Activated naive CD4-positive, alpha-beta T cell treated with anti-CD3 and anti-CD28 coated beads, Interleukin-2, amount 50 U/mL, for 24 hours (primary cell): ENCODE measurements around the gene DAZAP1.
"Not testable (repeated sequence)": the region's sequence is repeated elsewhere in the genome, so short reads cannot be mapped to it uniquely, and the experiment has no call there.

Source experiments
- H3K27ac Mint-ChIP-seq: one replicate; pipeline ENCODE4 v1.8.0; 2021; ENCODE audit warnings: mild to moderate bottlenecking, mixed read lengths
- H3K27me3 Mint-ChIP-seq: one replicate; pipeline ENCODE4 v1.8.0; 2021; ENCODE audit warnings: mixed read lengths
- H3K36me3 Mint-ChIP-seq: one replicate; pipeline ENCODE4 v1.8.0; 2021; ENCODE audit warnings: mixed read lengths
- H3K4me1 Mint-ChIP-seq: one replicate; pipeline ENCODE4 v1.8.0; 2021; ENCODE audit warnings: mixed read lengths
- H3K4me3 Mint-ChIP-seq: one replicate; pipeline ENCODE4 v1.8.0; 2021; ENCODE audit warnings: mild to moderate bottlenecking, mixed read lengths
- H3K9me3 Mint-ChIP-seq: one replicate; pipeline ENCODE4 v1.8.0; 2021; ENCODE audit warnings: mixed read lengths

DAZAP1 gene

DNA sequence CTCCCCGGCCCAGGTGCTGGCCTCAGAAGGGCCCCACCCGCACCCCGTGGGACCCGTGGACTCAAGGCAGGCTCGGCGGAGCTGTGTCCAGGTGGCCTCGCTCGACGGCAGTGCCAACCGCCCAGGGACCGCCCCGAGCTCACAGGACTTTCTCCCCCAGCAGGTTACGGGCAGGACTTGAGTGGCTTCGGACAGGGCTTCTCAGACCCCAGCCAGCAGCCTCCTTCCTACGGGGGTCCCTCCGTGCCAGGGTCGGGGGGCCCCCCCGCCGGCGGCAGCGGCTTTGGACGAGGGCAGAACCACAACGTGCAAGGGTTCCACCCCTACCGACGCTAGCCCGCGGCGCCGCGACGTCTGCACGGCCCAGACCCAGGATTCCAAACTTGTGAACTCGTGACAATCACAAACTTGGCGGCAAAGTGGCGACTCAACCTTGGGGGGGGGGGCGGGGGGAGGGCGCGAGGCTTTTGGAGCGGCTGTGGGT is 27.2 kb downstream of the DAZAP1 start:
- Mint-ChIP-seq H3K27ac (no peak overlapping the region), H3K9me3 (no peaks in the 10 kb centered on the region), H3K4me3 (no peak overlapping the region), H3K36me3 (peaks cover 5% of the 10 kb centered on the region), H3K27me3 (no peaks in the 10 kb centered on the region), H3K4me1 (peaks cover 7% of the 10 kb centered on the region)

DNA sequence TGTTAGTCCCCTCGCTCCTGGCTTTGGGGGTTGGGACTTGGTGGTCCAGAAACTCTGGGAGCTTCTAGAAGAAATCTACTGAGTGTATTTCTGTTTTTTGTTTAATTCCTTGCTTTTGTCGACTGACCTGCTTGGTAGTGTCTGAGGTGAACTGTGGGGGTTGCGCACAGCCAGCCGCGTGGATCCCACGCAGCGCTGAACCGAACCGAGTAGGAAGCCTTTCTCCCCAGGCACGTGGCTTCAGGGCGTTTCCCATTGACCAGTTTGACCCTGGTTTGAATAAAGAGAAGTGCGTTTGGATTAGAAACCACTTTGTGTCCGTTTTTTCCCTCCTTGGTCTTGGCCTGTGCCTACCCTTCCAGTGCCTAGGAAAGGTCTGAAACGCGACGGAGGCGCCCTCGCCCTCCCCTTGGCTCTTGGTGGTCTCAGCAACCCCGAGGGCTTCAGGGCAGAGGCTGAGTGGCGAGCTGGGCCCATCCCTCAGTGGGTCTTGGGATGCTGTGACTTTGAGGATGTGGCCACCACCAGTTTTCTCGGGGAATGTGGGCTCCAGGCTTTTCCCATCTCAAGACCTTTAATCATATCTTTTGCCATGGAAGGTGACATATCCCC is 28.1 kb downstream of the DAZAP1 start:
- Mint-ChIP-seq H3K4me1 (peaks cover 11% of the 10 kb centered on the region), H3K36me3 (peaks cover 8% of the 10 kb centered on the region)

DNA sequence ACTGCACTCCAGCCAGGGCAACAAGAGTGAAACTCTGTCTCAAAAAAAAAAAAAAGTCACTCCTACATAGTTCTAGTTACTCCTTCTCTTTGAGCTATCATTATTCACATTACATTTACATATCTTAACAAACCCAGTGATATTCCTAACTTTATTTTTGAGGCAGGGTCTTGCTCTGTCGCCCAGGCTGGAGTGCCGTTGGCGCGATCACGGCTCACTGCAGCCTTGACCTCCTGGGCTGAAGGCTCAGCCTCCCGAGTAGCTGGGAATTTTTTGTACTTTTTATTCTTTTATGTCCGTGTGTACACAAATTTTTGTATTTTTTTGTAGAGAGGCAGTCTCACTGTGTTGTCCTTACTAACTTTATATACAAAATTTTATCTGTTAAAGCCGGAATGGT is 30.2 kb downstream of the DAZAP1 start:
- Mint-ChIP-seq H3K27me3 (no peaks in the 10 kb centered on the region), H3K4me1 (peaks cover 17% of the 10 kb centered on the region), H3K4me3 (peak overlapping the region; percentile 1), H3K9me3 (no peaks in the 10 kb centered on the region), H3K36me3 (peaks cover 17% of the 10 kb centered on the region), H3K27ac (no peak overlapping the region)

More for the DNA sequence above, 28.1 kb downstream of the DAZAP1 start:
- no peaks in the 10 kb centered on the region for H3K27me3 Mint-ChIP-seq
- no peaks in the 10 kb centered on the region for H3K9me3 Mint-ChIP-seq
- no peak overlapping the region for H3K4me3 Mint-ChIP-seq
- H3K27ac Mint-ChIP-seq, result no peak overlapping the region

DNA sequence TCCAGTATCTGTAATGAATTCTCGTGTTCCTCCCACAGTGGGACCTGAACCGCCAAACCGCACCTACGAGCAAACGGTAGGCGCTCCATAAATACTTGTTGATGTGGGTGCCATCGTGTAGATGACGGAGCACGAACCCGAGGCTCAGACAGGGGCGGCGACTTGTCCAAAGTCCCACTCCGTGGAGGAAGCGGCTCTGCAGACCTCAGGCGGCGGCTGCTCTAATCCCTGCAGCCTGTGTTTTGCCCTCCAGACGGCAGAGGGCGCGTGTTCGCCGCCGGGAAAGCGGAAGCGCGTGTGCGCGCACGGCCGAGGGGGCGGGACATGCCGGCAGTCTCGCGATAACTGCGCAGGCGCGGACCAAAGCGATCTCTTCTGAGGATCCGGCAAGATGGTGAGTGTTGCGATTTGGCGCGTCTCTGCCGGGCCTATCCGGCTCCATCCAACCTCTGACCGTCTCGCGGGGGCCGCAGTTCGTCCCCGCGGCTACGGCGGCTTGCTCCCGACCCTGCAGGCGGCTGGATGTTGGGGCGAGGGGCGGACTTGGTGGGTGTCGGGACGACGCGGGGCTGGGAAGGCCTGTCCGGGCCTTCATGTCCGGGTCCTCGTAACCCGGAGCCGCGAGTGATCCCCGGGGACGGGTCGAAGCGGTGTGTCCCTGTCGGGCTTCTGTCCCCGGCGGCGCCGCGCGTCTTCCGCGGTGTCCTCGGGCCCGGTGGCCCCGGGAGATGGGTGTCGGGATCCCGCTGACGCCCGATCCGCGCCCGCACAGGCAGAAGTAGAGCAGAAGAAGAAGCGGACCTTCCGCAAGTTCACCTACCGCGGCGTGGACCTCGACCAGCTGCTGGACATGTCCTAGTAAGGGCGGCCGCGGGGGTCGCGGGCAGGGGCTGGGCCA is 30.9 kb downstream of the DAZAP1 start, which contains the start of gene RPS15:
Gene RPS15 (plus strand): TSS at position 362 of the 898 bp plus-strand sequence. CDS start 30 bp downstream, at position 392.
- Mint-ChIP-seq H3K36me3 (peaks cover 17% of the 10 kb centered on the region), H3K27ac (peak within 1 kb of the TSS; percentile 100), H3K27me3 (no peaks in the 10 kb centered on the region), H3K4me3 (peak within 1 kb of the TSS; percentile 97), H3K9me3 (no peaks in the 10 kb centered on the region), H3K4me1 (peaks cover 17% of the 10 kb centered on the region)

DNA sequence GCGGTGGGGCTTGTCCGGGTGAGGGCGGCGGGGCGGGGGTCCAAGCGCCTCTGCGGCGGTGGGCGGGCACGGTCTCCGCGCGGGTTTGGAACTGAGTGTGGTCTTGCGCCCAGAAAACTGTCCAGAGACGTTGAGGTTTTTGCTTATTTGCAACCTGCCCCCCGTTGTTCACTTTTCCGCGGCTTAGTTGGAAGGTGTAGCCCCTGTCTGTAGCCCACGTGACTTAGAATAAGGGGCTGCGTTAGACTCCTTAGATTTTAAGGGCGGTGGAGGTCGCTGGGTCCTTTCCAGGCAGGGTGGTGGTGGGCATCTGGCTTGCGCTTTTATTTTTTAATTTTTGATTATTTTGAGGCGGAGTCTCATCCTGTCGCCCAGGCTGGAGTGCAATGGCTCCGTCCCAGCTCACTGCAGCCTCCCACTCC is 31.6 kb downstream of the DAZAP1 start:
- Mint-ChIP-seq H3K9me3 (no peaks in the 10 kb centered on the region), H3K27me3 (no peaks in the 10 kb centered on the region), H3K4me1 (peaks cover 17% of the 10 kb centered on the region), H3K27ac (peak overlapping the region; percentile 87), H3K4me3 (peak overlapping the region; percentile 97), H3K36me3 (peaks cover 17% of the 10 kb centered on the region)

DNA sequence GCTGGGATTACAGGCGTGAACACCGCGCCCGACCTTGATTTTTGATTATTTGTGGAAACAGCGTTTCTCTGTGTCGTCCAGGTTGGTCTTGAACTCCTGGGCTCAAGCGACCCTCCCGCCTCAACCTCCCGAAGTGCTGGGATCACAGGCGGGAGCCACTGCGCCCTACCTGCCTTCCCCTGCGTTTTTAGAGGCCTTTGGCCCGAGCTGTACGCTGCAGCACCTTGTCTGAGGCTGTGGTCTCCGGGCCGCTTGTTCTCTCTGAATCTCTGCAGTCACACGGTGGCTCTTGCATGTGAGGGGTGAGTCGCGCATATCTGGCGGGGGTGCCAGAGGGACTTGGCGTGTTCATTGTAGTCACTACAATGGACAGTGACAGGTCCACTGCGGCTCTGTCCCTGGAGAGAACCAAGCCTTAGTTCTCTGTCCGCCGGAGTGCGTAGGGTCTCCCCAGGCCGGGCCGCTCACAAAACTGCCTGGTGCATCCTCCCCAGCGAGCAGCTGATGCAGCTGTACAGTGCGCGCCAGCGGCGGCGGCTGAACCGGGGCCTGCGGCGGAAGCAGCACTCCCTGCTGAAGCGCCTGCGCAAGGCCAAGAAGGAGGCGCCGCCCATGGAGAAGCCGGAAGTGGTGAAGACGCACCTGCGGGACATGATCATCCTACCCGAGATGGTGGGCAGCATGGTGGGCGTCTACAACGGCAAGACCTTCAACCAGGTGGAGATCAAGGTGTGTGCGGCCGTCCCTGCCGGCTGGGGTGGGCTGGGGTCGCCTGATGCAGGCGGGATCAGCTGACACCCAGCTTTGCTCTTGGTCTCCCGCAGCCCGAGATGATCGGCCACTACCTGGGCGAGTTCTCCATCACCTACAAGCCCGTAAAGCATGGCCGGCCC is 32.4 kb downstream of the DAZAP1 start:
- Mint-ChIP-seq H3K4me1 (peaks cover 17% of the 10 kb centered on the region), H3K4me3 (peak overlapping the region; percentile 97), H3K36me3 (peaks cover 17% of the 10 kb centered on the region), H3K27ac (peak overlapping the region; percentile 87)
- not testable (repeated sequence) for H3K27me3 Mint-ChIP-seq, H3K9me3 Mint-ChIP-seq

DNA sequence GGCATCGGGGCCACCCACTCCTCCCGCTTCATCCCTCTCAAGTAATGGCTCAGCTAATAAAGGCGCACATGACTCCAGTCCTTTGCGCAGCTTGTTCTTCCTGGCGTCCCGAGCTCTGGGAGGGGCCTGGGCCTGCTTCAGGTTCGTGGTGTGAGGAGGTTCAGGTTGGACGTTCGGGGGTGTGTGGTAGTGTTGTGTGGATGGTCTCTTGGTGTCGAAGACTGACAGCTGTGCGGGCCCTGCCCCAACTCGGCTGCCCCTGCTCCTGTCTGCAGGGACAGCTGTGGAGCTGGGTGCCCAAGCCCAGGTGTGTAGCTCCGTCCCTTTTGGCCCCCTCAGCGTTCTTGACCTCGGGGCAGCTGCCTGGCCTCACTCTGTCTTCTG is 33.0 kb downstream of the DAZAP1 start:
- Mint-ChIP-seq H3K4me1 (peaks cover 17% of the 10 kb centered on the region), H3K9me3 (no peaks in the 10 kb centered on the region), H3K27me3 (no peaks in the 10 kb centered on the region), H3K27ac (peak overlapping the region; percentile 59), H3K36me3 (peaks cover 17% of the 10 kb centered on the region), H3K4me3 (peak overlapping the region; percentile 97)

DNA sequence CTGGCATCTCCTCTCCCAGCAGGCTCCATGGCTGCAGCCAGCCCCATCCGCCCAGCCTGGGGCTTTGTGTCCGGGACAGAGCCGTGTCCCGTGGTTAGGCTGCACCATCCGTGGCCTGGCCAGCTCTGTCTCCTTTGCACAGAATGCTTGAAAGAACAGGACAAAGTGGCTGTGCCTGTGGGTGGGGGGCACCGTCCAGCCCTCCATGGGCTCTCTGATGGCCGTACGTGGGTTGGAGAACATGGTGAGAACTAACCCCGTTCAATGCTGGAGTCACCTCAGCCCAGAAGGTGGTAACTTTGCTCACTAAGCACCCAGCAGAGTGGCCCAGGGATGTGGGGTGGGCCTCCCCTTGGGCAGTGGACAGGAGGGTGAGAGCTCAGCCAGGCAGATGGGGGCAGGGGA is 33.6 kb downstream of the DAZAP1 start:
- Mint-ChIP-seq H3K36me3 (peaks cover 17% of the 10 kb centered on the region), H3K9me3 (no peaks in the 10 kb centered on the region), H3K27ac (peak overlapping the region; percentile 79), H3K4me1 (peaks cover 17% of the 10 kb centered on the region), H3K4me3 (peak overlapping the region; percentile 97), H3K27me3 (no peaks in the 10 kb centered on the region)

DNA sequence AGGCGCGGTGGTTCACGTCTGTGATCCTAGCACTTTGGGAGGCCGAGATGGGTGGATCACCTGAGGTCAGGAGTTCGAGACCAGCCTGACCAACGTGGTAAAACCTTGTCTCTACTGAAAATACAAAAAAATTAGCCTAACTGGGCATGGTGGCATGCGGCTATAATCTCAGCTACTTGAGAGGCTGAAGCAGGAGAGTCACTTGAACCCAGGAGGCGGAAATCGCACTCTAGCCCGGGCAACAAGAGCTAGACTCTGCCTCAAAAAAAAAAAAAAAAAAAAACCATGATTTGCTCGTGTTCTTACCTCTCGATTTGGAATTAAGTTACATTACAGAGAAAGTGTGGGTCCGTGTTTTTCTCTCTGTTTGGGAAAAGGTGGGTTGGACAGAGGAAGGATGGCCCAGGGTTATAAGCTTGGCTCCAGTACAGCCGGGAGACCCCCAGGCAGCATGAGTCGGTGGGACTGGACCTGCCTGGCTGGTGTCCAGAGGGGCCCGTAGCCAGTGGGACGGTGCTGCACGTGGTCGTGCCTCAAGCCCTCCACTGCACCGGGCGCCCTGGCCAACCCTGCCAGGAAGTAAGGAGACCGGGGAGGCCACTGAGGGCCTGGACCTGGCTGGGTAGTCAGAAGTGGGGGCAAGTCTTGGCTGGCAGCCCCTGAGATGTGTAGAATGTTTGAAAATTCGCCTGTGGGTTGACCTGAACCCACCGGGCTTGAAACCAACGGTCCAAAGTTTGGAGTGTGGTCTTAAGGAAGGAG is 34.5 kb downstream of the DAZAP1 start:
- H3K4me1 Mint-ChIP-seq, result peaks cover 17% of the 10 kb centered on the region
- H3K27ac Mint-ChIP-seq, result peak overlapping the region; percentile 79
- no peaks in the 10 kb centered on the region for H3K9me3 Mint-ChIP-seq
- peak overlapping the region; percentile 97 for H3K4me3 Mint-ChIP-seq
- H3K36me3 Mint-ChIP-seq, result peaks cover 17% of the 10 kb centered on the region
- no peaks in the 10 kb centered on the region for H3K27me3 Mint-ChIP-seq

DNA sequence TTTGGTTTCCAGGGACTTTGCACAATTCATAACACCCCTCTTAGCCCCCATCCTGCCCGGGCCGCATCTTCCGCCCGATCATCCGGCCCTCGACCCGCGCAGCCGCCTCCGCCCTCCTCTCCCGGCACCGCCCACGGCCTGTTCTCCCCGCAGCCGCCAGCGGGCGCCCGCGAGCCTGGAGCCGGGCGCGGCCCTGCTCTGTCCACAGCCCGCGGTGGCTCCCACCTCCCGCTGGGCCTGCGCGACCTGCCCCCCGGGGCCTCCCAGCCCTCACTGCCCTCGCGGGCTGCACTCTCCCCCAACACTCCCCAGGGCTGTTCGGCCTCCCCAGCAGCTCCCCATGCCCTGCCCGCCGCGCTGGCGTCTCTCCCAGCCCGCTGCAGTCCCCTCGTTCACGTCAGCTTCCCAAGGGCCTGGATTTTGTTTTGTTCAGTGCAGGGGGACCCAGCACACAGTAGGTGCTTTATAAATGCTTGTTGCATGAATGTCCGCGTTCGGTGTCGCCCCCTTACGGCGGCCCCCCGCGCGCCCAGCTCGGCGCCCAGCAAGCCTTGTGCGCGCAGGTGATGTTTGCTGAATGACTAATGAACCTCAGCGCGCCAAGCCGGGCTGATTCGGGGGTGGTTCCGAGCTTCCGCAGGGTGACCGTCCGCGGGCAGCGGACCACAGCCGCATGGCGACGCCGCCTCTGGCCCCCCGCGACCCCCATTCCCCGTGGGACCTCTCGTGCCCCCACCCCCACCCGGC is 38.0 kb downstream of the DAZAP1 start:
- Mint-ChIP-seq H3K36me3 (peaks cover 11% of the 10 kb centered on the region), H3K4me1 (peaks cover 14% of the 10 kb centered on the region), H3K27me3 (peaks cover 20% of the 10 kb centered on the region), H3K27ac (peak overlapping the region; percentile 62), H3K4me3 (peak overlapping the region; percentile 67), H3K9me3 (no peaks in the 10 kb centered on the region)

DNA sequence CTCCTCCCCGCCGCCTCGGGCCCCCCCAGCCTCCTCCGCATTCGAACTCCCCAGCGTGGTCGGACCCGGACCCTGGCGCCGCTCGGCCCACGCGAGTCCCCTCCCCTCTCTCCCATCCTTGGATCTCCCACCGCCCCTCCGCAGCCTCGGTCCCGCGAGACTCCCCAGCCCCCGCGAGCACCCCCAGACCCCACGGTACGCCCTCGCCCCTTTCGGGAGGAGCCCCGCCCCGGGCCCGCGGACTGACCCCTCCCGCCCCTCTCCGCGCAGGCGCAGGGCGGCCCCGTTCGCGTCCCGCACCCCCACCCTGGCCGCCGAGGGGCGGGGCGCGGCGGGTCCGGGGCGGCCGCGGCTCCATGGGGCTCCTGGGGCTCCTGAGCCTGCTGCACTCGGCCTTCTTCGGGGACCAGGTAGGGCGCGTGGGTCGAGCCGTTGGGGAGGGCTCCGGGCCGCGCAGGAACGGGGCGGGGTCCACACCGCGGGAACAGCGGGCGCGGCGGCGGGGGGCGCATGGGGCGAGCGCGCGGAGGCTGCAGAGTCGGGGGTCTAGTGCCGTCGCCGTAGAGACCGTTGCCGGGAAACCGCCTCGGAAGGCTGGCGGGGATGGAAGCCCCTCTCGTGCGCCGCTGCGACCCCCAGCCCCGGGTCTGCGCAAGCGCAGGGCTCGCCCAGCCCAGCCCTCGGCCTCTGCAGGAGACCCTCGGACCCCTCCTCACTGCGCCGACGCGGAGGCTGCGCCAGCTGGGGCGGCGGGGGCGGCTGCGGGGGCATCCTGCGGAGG is 38.7 kb downstream of the DAZAP1 start:
- H3K27me3 Mint-ChIP-seq, result peaks cover 28% of the 10 kb centered on the region
- H3K36me3 Mint-ChIP-seq, result peaks cover 7% of the 10 kb centered on the region
- H3K4me3 Mint-ChIP-seq, result no peak overlapping the region
- H3K9me3 Mint-ChIP-seq, result no peaks in the 10 kb centered on the region
- peaks cover 12% of the 10 kb centered on the region for H3K4me1 Mint-ChIP-seq
- no peak overlapping the region for H3K27ac Mint-ChIP-seq

DNA sequence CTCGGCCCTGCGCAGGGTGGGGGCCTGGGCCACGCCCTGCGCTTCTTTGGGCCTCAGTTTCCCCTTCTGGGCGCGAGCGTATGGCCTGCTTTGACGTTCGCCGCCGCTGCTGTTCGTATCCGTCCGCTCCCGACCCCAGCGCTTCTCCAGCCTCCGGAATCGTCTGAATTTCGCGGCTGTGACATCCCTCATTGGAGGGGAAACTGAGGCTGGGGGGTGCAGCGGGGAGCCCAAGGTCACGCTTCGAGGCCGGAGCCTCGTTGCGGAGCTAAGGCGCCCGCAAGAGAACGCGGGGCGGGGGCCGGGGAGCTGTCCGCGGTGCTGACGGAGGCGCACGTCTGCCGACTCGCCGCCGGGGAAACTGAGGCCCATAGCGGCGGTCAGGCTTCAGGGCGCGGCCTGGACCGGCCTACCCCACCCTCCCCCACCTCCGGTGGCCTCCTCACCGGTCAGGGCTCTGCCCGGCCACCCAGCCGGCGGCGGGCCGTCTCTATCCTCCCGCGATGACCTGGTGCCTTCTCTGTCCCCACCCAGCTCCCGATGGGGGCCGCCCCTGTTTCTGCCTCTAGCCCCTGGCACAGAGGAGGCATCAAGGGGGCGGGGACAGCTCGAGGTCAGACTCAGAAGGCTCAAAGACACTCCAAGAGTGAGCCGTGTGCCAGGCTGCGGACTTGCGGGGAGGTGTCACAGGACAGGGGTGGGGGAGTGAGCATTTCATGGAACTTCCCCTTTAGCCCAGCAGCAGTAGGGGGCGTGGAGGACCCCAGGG is 39.5 kb downstream of the DAZAP1 start:
- peaks cover 3% of the 10 kb centered on the region for H3K36me3 Mint-ChIP-seq
- peaks cover 12% of the 10 kb centered on the region for H3K4me1 Mint-ChIP-seq
- H3K4me3 Mint-ChIP-seq, result no peak overlapping the region
- no peak overlapping the region for H3K27ac Mint-ChIP-seq
- no peaks in the 10 kb centered on the region for H3K9me3 Mint-ChIP-seq
- peaks cover 28% of the 10 kb centered on the region for H3K27me3 Mint-ChIP-seq

DNA sequence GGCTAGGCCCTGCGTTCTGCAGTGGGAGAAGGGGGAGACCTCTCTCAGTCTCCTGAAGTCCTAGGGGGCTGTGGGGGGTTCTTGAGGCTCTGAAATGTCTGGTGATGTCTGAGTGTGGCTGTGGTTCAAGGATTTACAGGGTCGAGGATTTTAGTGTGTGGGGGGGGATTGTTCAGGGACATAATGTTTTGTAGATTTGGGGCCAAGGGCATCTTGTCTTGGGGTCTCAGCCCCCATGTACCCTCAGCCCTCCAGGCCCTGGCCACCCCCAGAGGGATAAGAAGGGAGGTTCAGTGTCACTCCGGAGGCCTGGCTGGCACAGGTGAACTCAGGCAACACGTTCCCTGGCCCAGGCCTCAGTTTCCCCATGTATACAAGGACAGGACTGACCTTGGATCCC is 40.1 kb downstream of the DAZAP1 start:
- Mint-ChIP-seq H3K27ac (no peak overlapping the region), H3K4me3 (peak overlapping the region; percentile 33), H3K9me3 (no peaks in the 10 kb centered on the region), H3K4me1 (peaks cover 12% of the 10 kb centered on the region), H3K36me3 (peaks cover 2% of the 10 kb centered on the region), H3K27me3 (peaks cover 28% of the 10 kb centered on the region)
